ENCODE data around the gene ARRB1.

The ARRB1 gene

GRCh38 chr11:75287579-75287978, 63.9 kb downstream of the ARRB1 start:
- no peak for DNase-seq (ENCODE audit: low spot score)
- no peak overlapping the region for H3K27ac ChIP-seq
- CTCF ChIA-PET = interaction anchor here (1.0 kb wide), 1 partner anchor 97 kb away, joined by 3 read pairs; no protein-coding TSS in a partner anchor
- no peak for TF ChIP-seq CTCF (conservative IDR thresholded peaks at IDR 0.05; ENCODE audit: low read depth)
- POLR2A ChIA-PET (ENCODE audit: low non-redundant PET) = no interaction called here

- no peak for TF ChIP-seq CTCF (conservative IDR thresholded peaks at IDR 0.05; ENCODE audit: low read depth)
- H3K27ac ChIP-seq = no peak overlapping the region
- POLR2A ChIA-PET (ENCODE audit: low non-redundant PET) = no interaction called here
- DNase-seq (ENCODE audit: low spot score) = no peak
- CTCF ChIA-PET = interaction anchor here (0.5 to 1.0 kb wide), 2 partner anchors 98 to 190 kb away, joined by 3 read pairs; no protein-coding TSS in a partner anchor
Observed at GRCh38 chr11:75286826-75287465, 64.5 kb downstream of the ARRB1 start.

- CTCF ChIA-PET = no interaction called here
- TF ChIP-seq CTCF (conservative IDR thresholded peaks at IDR 0.05; ENCODE audit: low read depth) = no peak
- DNase-seq (ENCODE audit: low spot score) = no peak
- POLR2A ChIA-PET (ENCODE audit: low non-redundant PET) = no interaction called here
- H3K27ac ChIP-seq = no peak overlapping the region
Observed at GRCh38 chr11:75285776-75286360, 65.6 kb downstream of the ARRB1 start.

DNA sequence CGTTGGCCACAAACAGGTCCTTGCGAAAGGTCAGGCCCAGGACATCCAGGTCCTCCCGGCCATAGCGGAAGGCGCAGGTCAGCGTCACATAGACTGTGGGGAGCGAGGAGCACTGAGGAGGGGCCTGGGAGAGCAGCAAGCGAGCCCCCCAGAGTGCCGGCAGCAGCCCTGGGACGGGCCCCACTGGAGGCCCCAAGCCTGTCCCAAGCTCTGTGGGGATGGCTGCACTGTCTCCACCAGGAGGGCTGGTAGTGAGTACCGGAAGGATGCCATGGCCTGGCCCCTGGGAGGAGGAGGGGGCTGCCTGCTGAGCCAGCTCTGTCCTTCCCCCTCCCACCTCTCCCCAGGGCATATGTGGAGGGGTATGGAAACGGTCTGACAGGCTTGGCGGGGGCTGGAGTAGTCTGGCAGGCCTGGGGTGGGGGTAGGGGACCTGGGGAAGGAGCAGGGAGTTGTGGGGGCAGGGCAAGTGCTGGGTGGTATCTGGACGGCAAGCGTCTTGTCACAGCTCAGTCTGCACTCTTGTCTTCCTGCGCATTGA, 68.0 kb downstream of the ARRB1 start:
- ChIA-PET CTCF (interaction anchor here (0.5 kb wide), 2 partner anchors 104 to 149 kb away, joined by 3 to 4 read pairs; no protein-coding TSS in a partner anchor), POLR2A (ENCODE audit: low non-redundant PET) (no interaction called here)
- H3K27ac ChIP-seq = no peak overlapping the region
- no peak for DNase-seq (ENCODE audit: low spot score)
- no peak for TF ChIP-seq CTCF (conservative IDR thresholded peaks at IDR 0.05; ENCODE audit: low read depth)

DNA sequence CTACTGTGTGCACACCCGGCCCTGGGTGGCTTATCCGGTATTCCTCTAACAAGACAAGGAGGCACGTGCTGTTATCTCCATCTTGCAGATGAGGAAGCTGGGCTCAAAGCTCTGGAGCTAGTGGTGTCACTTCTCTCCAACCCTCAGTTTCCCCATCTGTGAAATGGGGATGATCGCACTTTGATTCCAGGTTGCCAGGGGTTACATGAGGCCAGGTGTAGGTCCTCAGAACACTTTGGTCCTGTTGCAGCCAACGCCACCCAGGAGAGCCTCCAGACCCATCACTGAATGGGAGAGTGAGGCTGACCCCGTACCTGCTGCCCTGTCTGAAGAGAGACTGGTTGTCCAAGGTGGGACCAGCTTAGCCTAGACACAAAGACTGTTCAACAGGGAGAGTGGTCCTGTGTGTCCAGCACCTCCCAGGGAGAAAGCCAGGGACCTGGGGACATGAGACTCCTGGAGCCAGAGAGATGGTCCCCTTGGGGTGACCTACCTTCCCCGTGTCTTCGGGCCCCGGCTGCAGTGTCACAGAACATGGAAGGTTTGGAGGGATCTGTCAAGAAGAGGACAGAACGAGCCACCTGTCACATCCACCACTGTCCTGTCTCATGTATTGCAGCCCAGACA, 69.9 kb downstream of the ARRB1 start:
- no peak for DNase-seq (ENCODE audit: low spot score)
- ChIA-PET POLR2A (ENCODE audit: low non-redundant PET) (no interaction called here), CTCF (interaction anchor here (0.6 to 3.6 kb wide), 3 partner anchors 10 to 102 kb away, joined by 3 to 36 read pairs (median 5); partner anchors contain the start of gene ARRB1)
- H3K27ac ChIP-seq = no peak overlapping the region
- TF ChIP-seq CTCF (conservative IDR thresholded peaks at IDR 0.05; ENCODE audit: low read depth) = no peak

- CTCF ChIA-PET = interaction anchor here (0.5 to 3.6 kb wide), 13 partner anchors 9 to 1156 kb away, joined by 3 to 36 read pairs (median 4); partner anchors contain the start of gene ARRB1
- TF ChIP-seq CTCF (conservative IDR thresholded peaks at IDR 0.05; ENCODE audit: low read depth) = no peak
- DNase-seq (ENCODE audit: low spot score) = no peak
- POLR2A ChIA-PET (ENCODE audit: low non-redundant PET) = no interaction called here
- H3K27ac ChIP-seq = no peak overlapping the region
Observed at GRCh38 chr11:75280770-75281468, 70.5 kb downstream of the ARRB1 start.
